HG03469 (cell line): ENCODE results near the gene SF3B5.
A peak's percentile ranks its signal among the peaks of the same experiment; 100 is the strongest.
"Not testable (repeated sequence)": the region's sequence is repeated elsewhere in the genome, so short reads cannot be mapped to it uniquely, and the experiment has no call there.

Experiments
- ATAC-seq: cut with Tn5 transposase; IDR thresholded peaks from one replicate; pipeline ENCODE4 v1.9.1; 2021; ENCODE audit warnings: mild to moderate bottlenecking, moderate library complexity, moderate number of reproducible peaks; ENCODE audit not compliant: unreplicated experiment

Gene SF3B5

GRCh38 chr6:144095134-144096002 lies at the start of gene SF3B5:
Gene SF3B5, minus strand, starts transcription at chr6:144095573. Its CDS starts 76 bp downstream, at chr6:144095497.
- peak; percentile 93 for ATAC-seq

- no peak for ATAC-seq
Observed at GRCh38 chr6:144144996-144145395, 49.6 kb upstream of the SF3B5 start.

GRCh38 chr6:144143878-144144277 lies 48.5 kb upstream of the SF3B5 start:
- no peak for ATAC-seq

GRCh38 chr6:144143106-144143505 lies 47.7 kb upstream of the SF3B5 start:
- no peak for ATAC-seq

GRCh38 chr6:144141470-144141869 lies 46.1 kb upstream of the SF3B5 start:
- ATAC-seq: no peak

GRCh38 chr6:144140867-144141266 lies 45.5 kb upstream of the SF3B5 start:
- ATAC-seq: peak; percentile 68

- ATAC-seq: no peak
Observed at GRCh38 chr6:144139817-144140216, 44.4 kb upstream of the SF3B5 start.

GRCh38 chr6:144138542-144138941 lies 43.2 kb upstream of the SF3B5 start:
- ATAC-seq: no peak

- no peak for ATAC-seq
Observed at GRCh38 chr6:144134737-144135136, 39.4 kb upstream of the SF3B5 start.

- no peak for ATAC-seq
Observed at GRCh38 chr6:144134176-144134575, 38.8 kb upstream of the SF3B5 start.

GRCh38 chr6:144133225-144133821 lies 38.0 kb upstream of the SF3B5 start:
- ATAC-seq: no peak

- not testable (repeated sequence) for ATAC-seq
Observed at GRCh38 chr6:144132167-144132690, 36.9 kb upstream of the SF3B5 start.

- no peak for ATAC-seq
Observed at GRCh38 chr6:144131248-144131709, 35.9 kb upstream of the SF3B5 start.

- no peak for ATAC-seq
Observed at GRCh38 chr6:144129469-144129868, 34.1 kb upstream of the SF3B5 start.

- no peak for ATAC-seq
Observed at GRCh38 chr6:144127097-144127496, 31.7 kb upstream of the SF3B5 start.

GRCh38 chr6:144123836-144124235 lies 28.5 kb upstream of the SF3B5 start:
- ATAC-seq: no peak

- ATAC-seq: no peak
Observed at GRCh38 chr6:144123421-144123820, 28.0 kb upstream of the SF3B5 start.

- ATAC-seq: no peak
Observed at GRCh38 chr6:144122861-144123260, 27.5 kb upstream of the SF3B5 start.

GRCh38 chr6:144119376-144119775 lies 24.0 kb upstream of the SF3B5 start:
- ATAC-seq: no peak

- no peak for ATAC-seq
Observed at GRCh38 chr6:144115219-144115618, 19.8 kb upstream of the SF3B5 start.

GRCh38 chr6:144113366-144113765 lies 18.0 kb upstream of the SF3B5 start:
- ATAC-seq: no peak

- no peak for ATAC-seq
Observed at GRCh38 chr6:144110210-144110609, 14.8 kb upstream of the SF3B5 start.
